Amniotic stem cell (primary cell): ENCODE results near the gene MRM3.
"Not testable (repeated sequence)": the region's sequence is repeated elsewhere in the genome, so short reads cannot be mapped to it uniquely, and the experiment has no call there.

Experiments
- DNase-seq: peaks from one replicate; lab custom pipeline; 2025; lab: John Stamatoyannopoulos, UW

Gene MRM3

DNA sequence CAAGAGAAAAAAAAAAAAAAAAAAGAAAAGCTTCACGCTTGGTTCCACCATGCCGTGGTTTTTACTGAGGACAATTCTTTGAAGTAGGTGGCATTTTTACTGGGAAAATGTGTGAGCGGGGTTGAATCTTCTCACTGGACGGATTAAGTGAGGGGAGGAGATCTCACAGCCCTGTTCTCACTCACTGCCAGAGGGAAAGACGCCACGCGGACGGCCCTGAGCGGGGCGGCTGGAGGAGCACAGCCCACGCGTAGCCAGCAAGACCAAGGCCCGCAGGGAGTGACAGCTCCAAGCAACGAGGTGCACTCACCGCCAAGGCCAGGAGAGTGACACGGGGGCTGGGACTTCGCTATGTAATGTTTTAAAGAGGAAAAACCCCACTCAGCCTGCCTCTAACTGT lies 43.1 kb downstream of the MRM3 start:
- DNase-seq: no peak

DNA sequence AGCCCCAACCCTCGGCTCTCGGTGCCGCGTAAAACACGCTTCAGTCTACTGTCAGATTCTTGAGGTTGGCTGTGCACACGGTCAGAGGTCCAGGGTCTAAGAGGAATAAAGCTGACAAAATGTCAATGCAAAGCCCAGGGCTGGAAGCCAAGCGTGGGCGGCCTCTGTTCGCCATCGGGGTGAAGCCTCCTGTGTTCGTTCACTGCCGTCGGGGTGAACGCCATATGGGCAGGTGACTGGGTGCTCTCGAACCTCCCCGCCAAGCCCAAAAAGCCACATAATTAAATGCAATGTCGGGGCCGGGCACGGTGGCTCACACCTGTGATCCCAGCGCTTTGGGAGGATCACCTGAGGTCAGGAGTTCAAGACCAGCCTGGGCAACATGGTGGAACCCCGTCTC lies 44.6 kb downstream of the MRM3 start:
- no peak for DNase-seq

DNA sequence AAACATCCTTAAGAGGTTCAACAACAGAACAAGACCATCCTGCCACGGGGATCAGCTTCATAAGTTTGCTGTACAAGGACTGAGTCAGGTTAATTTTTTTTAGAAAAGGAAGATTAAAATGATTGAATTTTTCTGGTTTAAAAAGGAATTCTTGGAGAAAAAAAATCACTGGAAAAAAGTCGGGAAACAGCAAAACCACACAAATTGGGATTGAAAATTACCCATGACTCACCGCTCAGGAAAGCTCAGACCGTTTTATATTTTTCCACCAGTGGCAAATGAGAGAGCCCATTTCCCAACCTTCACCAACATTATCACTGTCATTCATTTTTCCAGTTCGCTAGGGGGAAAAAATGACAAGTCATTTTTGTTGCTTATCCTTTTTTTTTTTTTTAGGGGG lies 46.6 kb downstream of the MRM3 start:
- DNase-seq: no peak

DNA sequence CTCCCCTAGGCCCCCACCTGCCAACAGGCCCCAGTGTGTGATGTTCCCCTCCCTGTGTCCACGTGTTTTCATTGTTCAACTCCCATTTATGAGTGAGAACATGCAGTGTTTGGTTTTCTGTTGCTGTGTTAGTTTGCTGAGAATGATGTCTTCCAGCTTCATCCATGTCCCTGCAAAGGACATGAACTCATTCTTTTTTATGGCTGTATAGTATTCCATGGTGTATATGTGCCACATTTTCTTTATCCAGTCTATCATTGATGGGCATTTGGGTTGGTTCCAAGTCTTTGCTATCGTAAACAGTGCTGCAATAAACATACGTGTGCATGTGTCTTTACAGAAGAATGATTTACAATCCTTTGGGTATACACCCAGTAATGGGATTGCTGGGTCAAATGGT lies 47.5 kb downstream of the MRM3 start:
- DNase-seq: not testable (repeated sequence)

DNA sequence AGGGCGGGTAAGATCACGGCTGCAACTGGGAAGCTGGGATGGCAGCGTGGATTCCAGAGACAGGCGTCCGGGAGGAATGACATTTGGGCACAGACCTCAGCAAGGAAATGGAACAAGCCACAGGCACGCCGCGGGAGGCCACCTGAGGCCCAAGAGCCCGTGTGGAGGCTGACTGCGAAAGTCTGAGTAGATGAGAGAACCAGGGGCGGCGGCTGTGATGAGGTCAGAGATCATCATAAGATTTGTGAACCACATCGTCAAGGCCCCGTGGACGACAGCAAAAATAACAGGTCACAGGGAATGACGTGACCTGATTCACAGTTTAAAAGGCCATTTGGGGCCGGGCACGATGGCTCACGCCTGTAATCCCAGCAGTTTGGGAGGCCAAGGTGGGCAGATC lies 48.2 kb downstream of the MRM3 start:
- no peak for DNase-seq

DNA sequence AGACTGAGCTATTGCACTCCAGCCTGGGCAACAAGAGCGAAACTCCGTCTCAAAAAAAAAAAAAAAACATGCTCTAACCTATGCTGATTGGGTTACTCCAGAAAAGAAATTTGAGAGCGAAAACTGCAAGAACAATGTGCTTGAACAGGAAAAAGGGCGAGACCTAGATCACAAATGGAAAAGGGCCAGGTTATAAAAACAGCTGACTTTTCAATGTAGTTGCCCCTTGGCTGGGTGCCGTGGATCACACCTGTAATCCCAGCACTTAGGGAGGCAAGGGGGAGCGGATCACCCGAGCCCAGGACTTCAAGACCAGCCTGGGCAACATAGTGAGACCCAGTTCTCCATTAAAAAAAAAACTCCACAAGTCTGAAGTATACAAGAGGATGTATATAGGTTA lies 48.8 kb downstream of the MRM3 start:
- no peak for DNase-seq

DNA sequence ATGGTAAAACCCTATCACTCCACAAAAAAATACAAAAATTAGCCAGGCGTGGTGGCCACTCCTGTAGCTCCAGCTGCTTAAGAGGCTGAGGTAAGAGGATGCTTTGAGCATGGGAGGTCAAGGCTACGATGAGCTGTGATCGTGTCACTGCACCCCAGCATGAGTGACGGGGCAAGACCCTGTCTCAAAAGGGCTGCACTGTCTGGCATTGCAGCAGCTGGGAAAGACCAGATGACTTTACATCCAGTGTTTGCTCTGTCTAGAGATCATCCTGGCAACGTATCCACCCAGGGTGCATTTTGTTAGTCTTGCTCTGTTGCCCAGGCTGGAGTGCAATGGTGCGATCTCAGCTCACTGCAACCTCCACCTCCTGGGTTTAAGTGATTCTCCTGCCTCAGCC lies 52.0 kb downstream of the MRM3 start:
- no peak for DNase-seq

DNA sequence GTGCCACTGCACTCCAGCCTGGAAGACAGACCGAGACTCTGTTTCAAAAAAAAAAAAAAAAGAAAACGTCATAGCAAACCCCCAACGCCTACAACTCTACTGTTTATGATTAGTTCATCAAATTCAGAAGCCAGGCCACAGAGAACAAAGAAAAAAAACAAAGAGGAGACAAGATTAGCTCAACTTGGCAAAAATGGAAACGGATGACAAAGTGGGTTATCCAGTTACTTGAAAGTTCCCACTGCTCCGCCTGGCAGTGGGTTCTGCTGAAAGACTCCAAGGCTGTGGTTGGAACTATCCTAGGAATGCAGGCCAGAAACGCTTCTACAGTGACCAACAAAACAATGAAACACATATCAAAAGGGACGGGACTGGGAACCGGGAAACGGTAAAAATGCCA lies 53.1 kb downstream of the MRM3 start:
- peak; percentile 84 for DNase-seq

DNA sequence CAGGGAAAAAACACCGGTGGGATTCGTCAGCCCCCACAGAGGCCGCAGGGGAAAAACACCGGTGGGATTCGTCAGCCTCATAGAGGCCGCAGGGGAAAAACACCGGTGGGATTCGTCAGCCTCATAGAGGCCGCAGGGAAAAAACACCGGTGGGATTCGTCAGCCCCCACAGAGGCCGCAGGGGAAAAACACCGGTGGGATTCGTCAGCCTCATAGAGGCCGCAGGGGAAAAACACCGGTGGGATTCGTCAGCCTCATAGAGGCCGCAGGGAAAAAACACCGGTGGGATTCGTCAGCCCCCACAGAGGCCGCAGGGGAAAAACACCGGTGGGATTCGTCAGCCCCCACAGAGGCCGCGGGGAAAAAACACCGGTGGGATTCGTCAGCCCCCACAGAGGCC lies 53.6 kb downstream of the MRM3 start:
- DNase-seq: not testable (repeated sequence)

DNA sequence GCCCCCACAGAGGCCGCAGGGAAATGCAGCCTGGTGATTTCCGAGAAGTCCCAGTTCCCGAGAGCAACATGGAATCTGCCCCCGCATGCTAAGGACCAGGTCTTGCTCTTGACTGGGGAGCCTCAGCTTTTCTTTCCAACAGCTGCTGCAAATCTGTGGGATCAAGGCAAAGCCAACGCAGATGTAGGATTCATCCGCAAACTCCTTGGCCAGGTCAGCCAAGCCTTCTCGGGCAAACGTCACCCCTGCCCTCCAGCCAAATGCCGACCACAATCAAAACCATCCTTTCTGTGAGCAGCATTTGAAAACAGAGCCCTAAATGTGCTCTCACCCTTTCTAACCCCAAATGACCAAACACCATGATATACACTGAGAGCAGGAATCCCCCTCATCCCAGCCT lies 54.0 kb downstream of the MRM3 start:
- DNase-seq: no peak

DNA sequence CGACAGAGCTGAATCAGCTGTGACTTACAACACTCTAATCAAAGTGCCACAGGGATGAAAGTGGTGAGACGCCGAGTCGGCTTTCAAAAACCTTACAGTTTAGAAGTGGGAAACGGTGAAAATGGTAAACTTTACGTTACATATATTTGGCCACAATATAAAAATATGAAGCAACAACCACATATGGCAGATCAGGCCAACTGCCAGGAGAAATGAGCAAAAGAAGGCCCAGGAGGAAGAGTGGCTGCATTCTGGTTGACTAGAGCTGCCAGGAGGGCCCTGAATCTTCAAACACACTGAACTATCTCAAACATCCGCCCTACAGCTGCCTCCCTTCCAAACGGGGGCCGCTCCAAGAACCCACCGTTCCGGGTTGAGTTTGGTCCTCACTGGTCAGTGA lies 56.3 kb downstream of the MRM3 start:
- no peak for DNase-seq

DNA sequence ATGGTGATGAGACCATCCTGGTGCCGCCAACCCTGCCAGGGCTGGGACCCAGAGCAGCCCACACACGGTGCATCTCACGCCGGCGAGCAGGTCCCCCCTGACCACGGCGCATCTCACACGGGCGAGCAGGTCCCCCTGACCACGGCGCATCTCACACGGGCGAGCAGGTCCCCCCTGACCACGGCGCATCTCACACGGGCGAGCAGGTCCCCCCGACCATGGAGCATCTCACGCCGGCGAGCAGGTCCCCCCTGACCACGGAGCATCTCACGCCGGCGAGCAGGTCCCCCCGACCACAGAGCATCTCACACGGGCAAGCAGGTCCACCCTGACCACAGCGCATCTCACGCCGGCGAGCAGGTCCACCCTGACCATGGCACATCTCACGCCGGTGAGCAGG lies 59.2 kb downstream of the MRM3 start:
- DNase-seq: no peak
